GM12878 (cell line): ENCODE data around the gene ZDBF2.

Experiments
- CEBPZ ChIP-seq: fragments of 150-350 bp; IDR thresholded peaks from 2 replicates; pipeline ENCODE4 v1.6.1; 2016; ENCODE audit warnings: low read depth, low read length
- CHD1 ChIP-seq: IDR thresholded peaks from 2 replicates; pipeline ENCODE4 v1.6.1; 2012; ENCODE audit warnings: low read depth, low read length, improper control_type of control experiment
- EGR1 ChIP-seq, 2 experiments: IDR thresholded peaks; 1 replicate in 1 of 2; 2 replicates in 1 of 2; pipeline ENCODE4 v1.6.1; 2011 to 2012; ENCODE audit warnings: low read depth in 2 of 2, low read length in 2 of 2, borderline replicate concordance in 1 of 2, mild to moderate bottlenecking in 1 of 2, moderate library complexity in 1 of 2
- LARP7 ChIP-seq: fragments of 450-650 bp; IDR thresholded peaks from 2 replicates; pipeline ENCODE4 v1.6.1; 2017; ENCODE audit warnings: mild to moderate bottlenecking
- RB1 ChIP-seq: fragments of 450-650 bp; formaldehyde crosslinking; IDR thresholded peaks from 2 replicates; pipeline ENCODE4 v1.6.1; 2017; ENCODE audit warnings: mild to moderate bottlenecking, borderline replicate concordance
- TAF1 ChIP-seq: IDR thresholded peaks from 2 replicates; pipeline ENCODE4 v1.6.1; 2011; ENCODE audit warnings: mild to moderate bottlenecking, low read depth, low read length, borderline replicate concordance
- TF ChIP-seq, protein P1 (sequence below), 3 experiments: IDR thresholded peaks in 2 of 3; conservative IDR thresholded peaks in 1 of 3; 2 replicates each; pipeline ENCODE4 v1.5.1; 2011; ENCODE audit warnings: low read depth in 3 of 3, low read length in 3 of 3, mild to moderate bottlenecking in 3 of 3, control low read depth in 2 of 3, moderate library complexity in 2 of 3, inconsistent platforms in 1 of 3, mixed read lengths in 1 of 3; ENCODE audit not compliant: control insufficient read depth in 2 of 3, insufficient read depth in 1 of 3; ENCODE audit errors: extremely low read depth in 1 of 3
- TF ChIP-seq, protein P2 (sequence below): fragments of 450-650 bp; IDR thresholded peaks from 2 replicates; pipeline ENCODE4 v1.6.1; 2018; ENCODE audit warnings: borderline replicate concordance, mild to moderate bottlenecking; ENCODE audit not compliant: partially characterized antibody

DNA sequence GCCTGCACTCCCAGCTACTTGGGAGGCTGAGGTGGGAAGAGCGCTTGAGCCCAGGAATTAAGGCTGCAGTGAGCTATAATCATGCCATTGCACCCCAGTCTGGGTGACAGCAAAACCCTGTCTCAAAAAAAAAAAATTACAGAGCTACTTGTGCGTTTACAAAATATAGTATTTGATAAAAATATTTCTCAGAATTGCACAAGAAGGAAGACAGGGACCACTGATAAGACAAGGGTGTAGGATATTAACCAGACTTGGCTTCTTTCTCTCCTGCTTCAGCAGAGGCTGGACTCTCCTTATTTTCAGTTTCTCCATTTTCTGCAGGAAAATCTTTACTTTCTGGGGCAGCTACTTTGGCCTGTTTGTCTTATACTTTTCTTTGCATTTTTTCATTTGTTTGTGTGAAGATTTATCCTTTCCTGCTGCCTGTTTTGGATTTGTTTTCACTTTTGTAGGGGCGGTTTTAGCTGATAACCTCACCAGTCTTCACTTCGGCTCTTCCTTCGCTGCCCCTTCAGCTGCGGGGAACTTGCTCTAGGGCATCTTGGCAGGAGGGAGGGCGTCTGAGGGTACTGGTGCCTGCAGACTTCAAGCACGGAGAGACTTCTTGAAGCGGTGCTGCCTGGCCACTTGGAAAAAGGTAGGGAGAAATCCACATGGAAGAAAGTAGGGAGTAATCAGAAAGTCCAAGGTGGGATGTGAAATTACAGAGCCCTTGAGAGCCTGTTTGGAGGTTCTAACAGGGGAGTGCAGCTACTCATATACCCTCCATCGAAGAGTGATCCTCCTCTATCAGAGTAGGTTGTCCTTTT is 14.9 kb upstream of the ZDBF2 start:
- TF ChIP-seq, protein P1, sequence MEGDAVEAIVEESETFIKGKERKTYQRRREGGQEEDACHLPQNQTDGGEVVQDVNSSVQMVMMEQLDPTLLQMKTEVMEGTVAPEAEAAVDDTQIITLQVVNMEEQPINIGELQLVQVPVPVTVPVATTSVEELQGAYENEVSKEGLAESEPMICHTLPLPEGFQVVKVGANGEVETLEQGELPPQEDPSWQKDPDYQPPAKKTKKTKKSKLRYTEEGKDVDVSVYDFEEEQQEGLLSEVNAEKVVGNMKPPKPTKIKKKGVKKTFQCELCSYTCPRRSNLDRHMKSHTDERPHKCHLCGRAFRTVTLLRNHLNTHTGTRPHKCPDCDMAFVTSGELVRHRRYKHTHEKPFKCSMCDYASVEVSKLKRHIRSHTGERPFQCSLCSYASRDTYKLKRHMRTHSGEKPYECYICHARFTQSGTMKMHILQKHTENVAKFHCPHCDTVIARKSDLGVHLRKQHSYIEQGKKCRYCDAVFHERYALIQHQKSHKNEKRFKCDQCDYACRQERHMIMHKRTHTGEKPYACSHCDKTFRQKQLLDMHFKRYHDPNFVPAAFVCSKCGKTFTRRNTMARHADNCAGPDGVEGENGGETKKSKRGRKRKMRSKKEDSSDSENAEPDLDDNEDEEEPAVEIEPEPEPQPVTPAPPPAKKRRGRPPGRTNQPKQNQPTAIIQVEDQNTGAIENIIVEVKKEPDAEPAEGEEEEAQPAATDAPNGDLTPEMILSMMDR (IDR thresholded peaks at IDR 0.05 in 2 of 3, conservative IDR thresholded peaks at IDR 0.05 in 1 of 3; ENCODE audit: control insufficient read depth in 2 of 3, extremely low read depth in 1 of 3, insufficient read depth in 1 of 3, low read depth in 3 of 3, low read length in 3 of 3): no peak
- TF ChIP-seq, protein P2, sequence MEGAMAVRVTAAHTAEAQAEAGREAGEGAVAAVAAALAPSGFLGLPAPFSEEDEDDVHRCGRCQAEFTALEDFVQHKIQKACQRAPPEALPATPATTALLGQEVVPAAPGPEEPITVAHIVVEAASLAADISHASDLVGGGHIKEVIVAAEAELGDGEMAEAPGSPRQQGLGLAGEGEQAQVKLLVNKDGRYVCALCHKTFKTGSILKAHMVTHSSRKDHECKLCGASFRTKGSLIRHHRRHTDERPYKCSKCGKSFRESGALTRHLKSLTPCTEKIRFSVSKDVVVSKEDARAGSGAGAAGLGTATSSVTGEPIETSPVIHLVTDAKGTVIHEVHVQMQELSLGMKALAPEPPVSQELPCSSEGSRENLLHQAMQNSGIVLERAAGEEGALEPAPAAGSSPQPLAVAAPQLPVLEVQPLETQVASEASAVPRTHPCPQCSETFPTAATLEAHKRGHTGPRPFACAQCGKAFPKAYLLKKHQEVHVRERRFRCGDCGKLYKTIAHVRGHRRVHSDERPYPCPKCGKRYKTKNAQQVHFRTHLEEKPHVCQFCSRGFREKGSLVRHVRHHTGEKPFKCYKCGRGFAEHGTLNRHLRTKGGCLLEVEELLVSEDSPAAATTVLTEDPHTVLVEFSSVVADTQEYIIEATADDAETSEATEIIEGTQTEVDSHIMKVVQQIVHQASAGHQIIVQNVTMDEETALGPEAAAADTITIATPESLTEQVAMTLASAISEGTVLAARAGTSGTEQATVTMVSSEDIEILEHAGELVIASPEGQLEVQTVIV: no peak
- TF ChIP-seq TAF1: no peak
- TF ChIP-seq RB1: no peak
- TF ChIP-seq LARP7: no peak
- TF ChIP-seq EGR1 (IDR thresholded peaks at IDR 0.05; ENCODE audit: borderline replicate concordance in 1 of 2, low read depth in 2 of 2, low read length in 2 of 2): no peak
- no peak for TF ChIP-seq CHD1
- TF ChIP-seq CEBPZ: no peak
